Measurements from ENCODE around the gene MEIS2.

MEIS2 gene

DNA sequence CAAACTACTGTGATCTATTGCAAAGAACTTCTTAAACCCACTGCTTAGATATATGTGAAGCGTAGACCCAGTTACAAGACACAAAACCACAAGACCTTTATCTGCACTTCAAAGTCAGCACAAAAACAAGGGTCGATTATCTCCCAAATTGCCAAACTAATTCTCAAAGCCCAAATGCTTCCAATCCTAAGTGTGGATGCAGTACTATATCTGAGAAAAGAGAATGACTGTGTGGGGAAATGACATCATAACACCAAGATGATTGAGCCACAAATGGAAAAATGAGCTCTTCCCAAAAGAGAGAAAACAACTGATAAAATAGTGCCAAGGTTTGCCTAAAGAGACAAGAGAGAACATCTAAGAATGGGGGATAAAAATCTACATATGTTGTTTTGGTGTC is 86.2 kb downstream of the MEIS2 start:
- no peak for FAIRE-seq
- TF ChIP-seq, protein P1, sequence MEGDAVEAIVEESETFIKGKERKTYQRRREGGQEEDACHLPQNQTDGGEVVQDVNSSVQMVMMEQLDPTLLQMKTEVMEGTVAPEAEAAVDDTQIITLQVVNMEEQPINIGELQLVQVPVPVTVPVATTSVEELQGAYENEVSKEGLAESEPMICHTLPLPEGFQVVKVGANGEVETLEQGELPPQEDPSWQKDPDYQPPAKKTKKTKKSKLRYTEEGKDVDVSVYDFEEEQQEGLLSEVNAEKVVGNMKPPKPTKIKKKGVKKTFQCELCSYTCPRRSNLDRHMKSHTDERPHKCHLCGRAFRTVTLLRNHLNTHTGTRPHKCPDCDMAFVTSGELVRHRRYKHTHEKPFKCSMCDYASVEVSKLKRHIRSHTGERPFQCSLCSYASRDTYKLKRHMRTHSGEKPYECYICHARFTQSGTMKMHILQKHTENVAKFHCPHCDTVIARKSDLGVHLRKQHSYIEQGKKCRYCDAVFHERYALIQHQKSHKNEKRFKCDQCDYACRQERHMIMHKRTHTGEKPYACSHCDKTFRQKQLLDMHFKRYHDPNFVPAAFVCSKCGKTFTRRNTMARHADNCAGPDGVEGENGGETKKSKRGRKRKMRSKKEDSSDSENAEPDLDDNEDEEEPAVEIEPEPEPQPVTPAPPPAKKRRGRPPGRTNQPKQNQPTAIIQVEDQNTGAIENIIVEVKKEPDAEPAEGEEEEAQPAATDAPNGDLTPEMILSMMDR (IDR thresholded peaks at IDR 0.05; ENCODE audit: insufficient read depth, missing control alignments), result no peak
- DNase-seq (ENCODE audit: insufficient read length, low spot score), result no peak

DNA sequence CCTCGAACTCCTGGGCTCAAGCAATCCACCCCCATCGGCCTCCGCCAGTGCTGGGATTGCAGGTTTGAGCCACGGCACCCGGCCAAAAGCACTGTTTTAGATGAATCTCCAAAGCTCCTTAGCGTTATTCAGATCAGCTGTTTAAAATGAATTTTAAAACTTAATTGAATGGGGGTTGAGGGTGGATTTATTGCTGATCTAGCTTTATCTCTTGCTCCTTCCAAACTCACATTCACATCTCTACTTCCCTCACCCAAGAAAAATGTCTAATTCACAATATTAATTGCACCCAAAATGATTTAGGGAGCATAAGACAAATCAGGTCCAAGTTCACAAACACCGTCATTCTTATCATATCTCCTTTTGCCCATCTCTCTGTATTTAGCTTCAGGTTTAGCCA is 89.8 kb downstream of the MEIS2 start:
- DNase-seq (ENCODE audit: insufficient read length, low spot score) (no peak), FAIRE-seq (no peak)
- TF ChIP-seq, protein P1 (IDR thresholded peaks at IDR 0.05; ENCODE audit: insufficient read depth, missing control alignments), result no peak

DNA sequence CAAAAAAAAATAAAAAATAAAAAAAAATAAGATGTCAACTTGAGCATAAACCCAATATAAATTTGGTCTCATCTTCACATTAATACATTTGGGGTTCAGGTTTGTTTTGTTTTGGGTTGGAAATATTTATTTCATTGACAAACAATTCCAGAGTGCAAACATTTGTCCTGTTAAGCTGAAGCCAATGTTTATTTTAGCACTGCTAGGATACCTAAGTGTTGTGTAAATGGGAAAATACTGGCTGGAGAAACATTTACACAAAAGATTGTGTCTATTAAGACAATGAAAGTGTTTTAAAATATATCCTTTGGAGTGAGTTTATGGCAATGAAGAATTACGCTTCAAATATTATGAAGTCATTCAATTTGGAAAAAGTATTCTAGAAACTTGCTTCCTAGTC is 91.1 kb downstream of the MEIS2 start:
- DNase-seq (ENCODE audit: insufficient read length, low spot score) (no peak), FAIRE-seq (no peak)
- TF ChIP-seq, protein P1 (IDR thresholded peaks at IDR 0.05; ENCODE audit: insufficient read depth, missing control alignments), result no peak

DNA sequence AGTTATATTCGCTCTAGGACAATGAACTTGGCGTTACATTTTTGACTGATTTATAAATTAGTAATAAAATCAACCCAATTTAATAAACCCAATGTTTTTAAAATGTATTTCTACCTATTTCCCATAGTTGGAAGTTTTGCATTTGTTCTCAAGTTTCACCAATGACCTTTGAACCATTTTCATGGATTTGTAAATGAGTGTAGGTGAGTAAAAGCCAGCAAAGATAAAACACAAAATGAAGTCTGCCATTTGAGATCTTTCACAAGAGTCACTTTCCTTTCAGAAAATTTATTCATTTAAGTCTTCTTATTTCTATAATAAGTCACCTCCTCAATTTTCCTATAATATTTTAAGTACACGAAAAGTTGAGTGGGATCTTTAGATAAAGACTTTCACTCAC is 92.1 kb downstream of the MEIS2 start:
- TF ChIP-seq, protein P1 (IDR thresholded peaks at IDR 0.05; ENCODE audit: insufficient read depth, missing control alignments), result no peak
- no peak for FAIRE-seq
- DNase-seq (ENCODE audit: insufficient read length, low spot score), result no peak

DNA sequence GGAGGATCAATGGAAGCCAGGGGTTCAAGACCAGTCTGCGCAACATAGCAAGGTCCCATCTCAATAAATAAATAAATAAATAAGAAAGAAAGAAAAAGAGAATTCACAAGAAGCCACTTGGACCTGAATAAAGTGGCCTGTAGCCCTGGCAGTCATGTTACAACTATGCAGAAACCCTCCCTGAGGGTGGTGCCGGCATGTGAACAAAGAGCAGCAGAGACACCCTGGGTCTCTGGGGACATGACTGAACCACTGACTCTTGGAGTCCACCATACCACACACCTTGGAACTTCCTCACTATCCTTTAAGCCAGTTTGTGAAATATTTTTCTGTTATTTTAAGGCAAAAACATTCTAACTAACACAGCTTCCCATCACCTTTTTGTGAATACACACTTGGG is 93.0 kb downstream of the MEIS2 start:
- FAIRE-seq (no peak), DNase-seq (ENCODE audit: insufficient read length, low spot score) (no peak)
- TF ChIP-seq, protein P1 (IDR thresholded peaks at IDR 0.05; ENCODE audit: insufficient read depth, missing control alignments), result no peak

DNA sequence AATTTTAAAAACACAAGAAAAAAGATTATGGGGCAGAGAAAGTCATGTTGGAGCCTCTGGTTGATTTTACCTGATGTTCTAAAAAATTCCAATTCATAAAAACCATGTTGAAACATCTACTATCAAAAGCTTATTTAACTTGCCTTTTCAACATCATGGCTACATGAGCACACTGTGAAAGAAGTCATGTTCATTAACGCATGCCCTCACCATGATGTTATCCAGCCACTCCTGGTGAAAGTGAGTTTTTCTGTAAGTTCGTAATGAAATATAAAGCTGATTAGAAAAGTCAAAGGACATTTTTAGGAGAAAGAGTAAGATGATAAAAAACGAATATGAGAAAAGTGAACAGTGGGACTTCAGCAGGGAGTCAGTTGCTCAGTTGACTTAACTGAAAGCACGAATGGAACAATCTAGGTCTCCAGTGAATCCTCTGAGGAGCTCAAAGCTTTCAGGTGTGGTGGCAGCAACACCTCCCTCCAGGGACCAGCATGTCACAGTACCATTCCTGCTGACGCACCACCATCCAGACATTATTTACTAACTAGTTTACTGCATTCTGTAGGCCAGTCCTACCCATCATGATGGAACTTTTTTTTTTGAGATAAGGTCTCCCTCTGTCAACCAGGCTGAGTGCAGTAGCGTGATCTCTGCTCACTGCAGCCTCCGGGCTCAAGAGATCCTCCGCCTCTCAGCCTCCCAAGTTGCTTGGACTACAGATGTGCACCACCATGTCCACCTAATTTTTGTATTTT is 95.2 kb downstream of the MEIS2 start:
- FAIRE-seq, result no peak
- TF ChIP-seq, protein P1 (IDR thresholded peaks at IDR 0.05; ENCODE audit: insufficient read depth, missing control alignments), result no peak
- DNase-seq (ENCODE audit: insufficient read length, low spot score), result no peak

DNA sequence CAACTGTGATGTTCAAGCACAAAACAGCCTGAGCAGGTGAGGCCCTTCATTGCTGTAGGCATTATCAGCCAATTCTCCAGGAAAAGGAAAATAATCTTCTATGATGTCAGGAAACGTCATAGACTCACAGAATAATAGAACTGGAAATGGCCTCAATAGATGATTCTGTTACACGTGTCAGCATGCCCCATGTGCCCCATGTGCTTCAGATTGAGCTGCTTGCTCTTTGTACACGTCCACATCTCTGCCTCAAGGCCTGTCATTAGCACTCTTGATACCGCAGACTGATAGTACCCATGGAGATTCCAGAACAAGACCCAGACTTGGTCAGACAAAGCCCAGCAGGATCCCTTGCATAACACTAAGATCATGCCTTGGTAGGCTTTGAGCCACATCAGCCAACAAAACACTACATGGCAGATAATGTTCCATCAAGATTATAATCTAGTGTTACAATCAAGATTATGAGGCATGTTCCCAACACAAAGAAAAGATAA is 95.9 kb downstream of the MEIS2 start:
- no peak for DNase-seq (ENCODE audit: insufficient read length, low spot score)
- FAIRE-seq, result no peak
- TF ChIP-seq, protein P1 (IDR thresholded peaks at IDR 0.05; ENCODE audit: insufficient read depth, missing control alignments), result no peak

All from D721Med (cell line).